ENCODE measurements around the gene EMILIN2.

DNA sequence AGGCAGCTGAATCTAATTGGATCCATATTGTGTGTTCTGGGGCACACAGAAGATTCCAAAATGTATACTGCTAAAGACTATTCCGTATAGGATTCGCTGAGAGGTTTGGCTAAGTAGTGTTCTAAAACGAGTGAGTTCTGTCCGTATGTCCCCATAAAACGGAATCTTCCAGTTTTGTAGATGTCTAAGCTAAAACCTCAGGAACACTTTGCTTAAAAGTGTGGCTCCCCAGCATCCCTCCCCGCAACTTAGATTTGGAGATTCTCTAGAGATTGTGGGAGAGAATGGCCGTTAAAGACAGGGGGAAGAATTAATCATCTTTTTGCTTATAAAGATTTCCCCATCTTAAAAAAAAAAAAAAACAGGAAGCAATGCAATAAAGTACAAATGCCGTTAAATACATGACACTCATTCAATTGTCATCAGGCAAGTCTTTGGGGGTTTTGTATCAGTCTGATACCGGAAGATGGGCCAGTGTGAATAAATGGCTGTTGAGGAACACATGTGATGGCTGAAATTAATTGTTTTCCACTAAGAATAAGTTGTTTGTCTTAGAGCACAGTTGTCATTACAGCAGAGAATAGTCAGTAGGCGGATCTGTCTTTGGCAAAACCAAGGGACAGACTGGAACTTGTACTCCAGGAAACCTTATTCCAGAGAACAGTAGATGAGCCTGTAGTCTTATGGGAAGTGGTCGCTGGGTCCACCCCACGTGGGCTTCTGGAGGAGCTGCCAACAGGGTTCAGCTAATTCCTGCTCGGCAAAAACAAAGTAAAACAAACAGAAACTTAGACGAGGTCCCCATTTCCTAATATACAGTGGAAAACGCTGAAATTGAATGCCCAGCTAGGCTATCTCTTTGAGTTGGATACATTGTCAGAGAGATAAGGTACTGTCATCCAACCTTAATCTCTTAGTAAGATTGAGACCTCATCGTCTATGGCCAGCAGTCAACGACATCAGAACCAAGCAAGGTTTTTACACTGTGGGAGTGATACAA, 1.7 kb downstream of the EMILIN2 start:
- TF ChIP-seq, protein P1, sequence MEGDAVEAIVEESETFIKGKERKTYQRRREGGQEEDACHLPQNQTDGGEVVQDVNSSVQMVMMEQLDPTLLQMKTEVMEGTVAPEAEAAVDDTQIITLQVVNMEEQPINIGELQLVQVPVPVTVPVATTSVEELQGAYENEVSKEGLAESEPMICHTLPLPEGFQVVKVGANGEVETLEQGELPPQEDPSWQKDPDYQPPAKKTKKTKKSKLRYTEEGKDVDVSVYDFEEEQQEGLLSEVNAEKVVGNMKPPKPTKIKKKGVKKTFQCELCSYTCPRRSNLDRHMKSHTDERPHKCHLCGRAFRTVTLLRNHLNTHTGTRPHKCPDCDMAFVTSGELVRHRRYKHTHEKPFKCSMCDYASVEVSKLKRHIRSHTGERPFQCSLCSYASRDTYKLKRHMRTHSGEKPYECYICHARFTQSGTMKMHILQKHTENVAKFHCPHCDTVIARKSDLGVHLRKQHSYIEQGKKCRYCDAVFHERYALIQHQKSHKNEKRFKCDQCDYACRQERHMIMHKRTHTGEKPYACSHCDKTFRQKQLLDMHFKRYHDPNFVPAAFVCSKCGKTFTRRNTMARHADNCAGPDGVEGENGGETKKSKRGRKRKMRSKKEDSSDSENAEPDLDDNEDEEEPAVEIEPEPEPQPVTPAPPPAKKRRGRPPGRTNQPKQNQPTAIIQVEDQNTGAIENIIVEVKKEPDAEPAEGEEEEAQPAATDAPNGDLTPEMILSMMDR (tag by site-specific recombination; IDR thresholded peaks at IDR 0.05): no peak
- TF ChIP-seq ZNF707 (tag by site-specific recombination; IDR thresholded peaks at IDR 0.05) (no peak), GLIS1 (tag by site-specific recombination; IDR thresholded peaks at IDR 0.05) (no peak), ZNF146 (tag by site-specific recombination; IDR thresholded peaks at IDR 0.05) (no peak), ZNF585B (tag by site-specific recombination; IDR thresholded peaks at IDR 0.05) (no peak), ZNF391 (tag by site-specific recombination; IDR thresholded peaks at IDR 0.05; ENCODE audit: borderline replicate concordance, low read depth) (no peak), YY1 (tag by site-specific recombination; IDR thresholded peaks at IDR 0.05) (no peak)
- TF ChIP-seq, protein P2, sequence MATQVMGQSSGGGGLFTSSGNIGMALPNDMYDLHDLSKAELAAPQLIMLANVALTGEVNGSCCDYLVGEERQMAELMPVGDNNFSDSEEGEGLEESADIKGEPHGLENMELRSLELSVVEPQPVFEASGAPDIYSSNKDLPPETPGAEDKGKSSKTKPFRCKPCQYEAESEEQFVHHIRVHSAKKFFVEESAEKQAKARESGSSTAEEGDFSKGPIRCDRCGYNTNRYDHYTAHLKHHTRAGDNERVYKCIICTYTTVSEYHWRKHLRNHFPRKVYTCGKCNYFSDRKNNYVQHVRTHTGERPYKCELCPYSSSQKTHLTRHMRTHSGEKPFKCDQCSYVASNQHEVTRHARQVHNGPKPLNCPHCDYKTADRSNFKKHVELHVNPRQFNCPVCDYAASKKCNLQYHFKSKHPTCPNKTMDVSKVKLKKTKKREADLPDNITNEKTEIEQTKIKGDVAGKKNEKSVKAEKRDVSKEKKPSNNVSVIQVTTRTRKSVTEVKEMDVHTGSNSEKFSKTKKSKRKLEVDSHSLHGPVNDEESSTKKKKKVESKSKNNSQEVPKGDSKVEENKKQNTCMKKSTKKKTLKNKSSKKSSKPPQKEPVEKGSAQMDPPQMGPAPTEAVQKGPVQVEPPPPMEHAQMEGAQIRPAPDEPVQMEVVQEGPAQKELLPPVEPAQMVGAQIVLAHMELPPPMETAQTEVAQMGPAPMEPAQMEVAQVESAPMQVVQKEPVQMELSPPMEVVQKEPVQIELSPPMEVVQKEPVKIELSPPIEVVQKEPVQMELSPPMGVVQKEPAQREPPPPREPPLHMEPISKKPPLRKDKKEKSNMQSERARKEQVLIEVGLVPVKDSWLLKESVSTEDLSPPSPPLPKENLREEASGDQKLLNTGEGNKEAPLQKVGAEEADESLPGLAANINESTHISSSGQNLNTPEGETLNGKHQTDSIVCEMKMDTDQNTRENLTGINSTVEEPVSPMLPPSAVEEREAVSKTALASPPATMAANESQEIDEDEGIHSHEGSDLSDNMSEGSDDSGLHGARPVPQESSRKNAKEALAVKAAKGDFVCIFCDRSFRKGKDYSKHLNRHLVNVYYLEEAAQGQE (tag by site-specific recombination; IDR thresholded peaks at IDR 0.05): no peak
- TF ChIP-seq, protein P3, sequence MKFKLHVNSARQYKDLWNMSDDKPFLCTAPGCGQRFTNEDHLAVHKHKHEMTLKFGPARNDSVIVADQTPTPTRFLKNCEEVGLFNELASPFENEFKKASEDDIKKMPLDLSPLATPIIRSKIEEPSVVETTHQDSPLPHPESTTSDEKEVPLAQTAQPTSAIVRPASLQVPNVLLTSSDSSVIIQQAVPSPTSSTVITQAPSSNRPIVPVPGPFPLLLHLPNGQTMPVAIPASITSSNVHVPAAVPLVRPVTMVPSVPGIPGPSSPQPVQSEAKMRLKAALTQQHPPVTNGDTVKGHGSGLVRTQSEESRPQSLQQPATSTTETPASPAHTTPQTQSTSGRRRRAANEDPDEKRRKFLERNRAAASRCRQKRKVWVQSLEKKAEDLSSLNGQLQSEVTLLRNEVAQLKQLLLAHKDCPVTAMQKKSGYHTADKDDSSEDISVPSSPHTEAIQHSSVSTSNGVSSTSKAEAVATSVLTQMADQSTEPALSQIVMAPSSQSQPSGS (tag by site-specific recombination; IDR thresholded peaks at IDR 0.05; ENCODE audit: low read depth): no peak

Data from HEK293 (cell line).